Breast epithelium (tissue), 3 donors: ENCODE measurements around the gene ASTN2.

Experiments
- CTCF ChIP-seq, 3 donors: fragments of 450-650 bp; IDR thresholded peaks; one replicate each; pipeline ENCODE4 v1.5.1; 2016 to 2017; ENCODE audit warnings: antibody characterized with exemption in 3 of 3, mild to moderate bottlenecking in 3 of 3, moderate library complexity in 3 of 3
- POLR2AphosphoS5 ChIP-seq, 3 donors: sonication (generic); formaldehyde crosslinking; IDR thresholded peaks; one replicate each; pipeline ENCODE4 v1.6.1; 2017; ENCODE audit warnings: antibody characterized with exemption in 3 of 3

DNA sequence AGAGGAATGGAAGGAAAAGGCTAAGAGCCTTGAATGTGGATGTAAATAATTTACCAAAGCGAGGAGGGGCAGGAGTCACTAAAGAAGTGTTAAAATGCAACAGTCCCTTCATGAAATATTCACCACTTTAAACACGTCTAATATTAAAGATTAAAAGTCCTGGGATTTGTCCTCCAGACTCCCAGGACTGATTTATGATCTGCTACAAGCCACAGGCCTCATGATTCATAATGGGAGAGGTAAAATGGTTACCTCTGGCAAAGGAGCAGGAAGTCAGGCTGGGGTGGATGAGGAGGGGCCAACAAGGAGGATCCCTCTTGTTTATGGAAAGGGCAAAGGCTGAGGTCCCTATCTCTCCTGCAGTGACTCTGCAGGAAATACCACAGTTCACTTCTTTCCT is 435.4 kb downstream of the ASTN2 start:
- no peak for TF ChIP-seq POLR2AphosphoS5 (IDR thresholded peaks at IDR 0.05)
- TF ChIP-seq CTCF (IDR thresholded peaks at IDR 0.05), result no peak
